KOPT-K1 (cell line): ENCODE data around the gene PCCA.

Source experiments
- H3K27ac ChIP-seq: fragments of 200-600 bp; sonication (generic); 2 replicates; pipeline ENCODE4 v1.5.1; 2016; ENCODE audit warnings: antibody characterized with exemption, mild to moderate bottlenecking, low read depth, low read length; ENCODE audit not compliant: poor library complexity, severe bottlenecking
- H3K36me3 ChIP-seq: fragments of 200-600 bp; sonication (generic); 2 replicates; pipeline ENCODE4 v1.5.1; 2017; ENCODE audit warnings: antibody characterized with exemption, mild to moderate bottlenecking, low read length, moderate library complexity; ENCODE audit not compliant: insufficient read depth
- H3K9me3 ChIP-seq: fragments of 200-600 bp; sonication (generic); 2 replicates; pipeline ENCODE4 v1.5.1; 2017; ENCODE audit warnings: antibody characterized with exemption, low read length, mild to moderate bottlenecking; ENCODE audit not compliant: insufficient read depth, poor library complexity, severe bottlenecking

The PCCA gene

DNA sequence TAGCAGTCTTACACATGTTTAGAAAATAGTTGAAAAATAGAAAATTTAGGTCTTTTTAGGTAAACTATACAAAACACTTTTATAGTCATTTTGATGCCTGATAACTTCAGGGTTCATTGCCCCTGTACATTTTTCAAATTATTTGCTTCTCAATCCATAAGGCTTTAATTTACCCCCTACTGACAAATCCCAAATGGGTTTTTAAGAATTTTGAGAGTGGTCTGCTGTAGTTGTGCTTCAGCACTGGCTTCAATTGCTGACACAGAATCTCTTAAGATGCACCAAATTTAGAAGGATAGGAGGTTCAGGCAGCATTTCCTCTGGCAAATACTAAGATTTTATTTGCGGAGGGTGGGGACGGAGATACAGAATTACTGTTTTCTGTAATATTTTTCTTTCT lies 89.4 kb downstream of the PCCA start:
- H3K36me3 ChIP-seq: no peaks in the 10 kb centered on the region
- H3K27ac ChIP-seq: no peak overlapping the region
- H3K9me3 ChIP-seq: peaks cover 3% of the 10 kb centered on the region

DNA sequence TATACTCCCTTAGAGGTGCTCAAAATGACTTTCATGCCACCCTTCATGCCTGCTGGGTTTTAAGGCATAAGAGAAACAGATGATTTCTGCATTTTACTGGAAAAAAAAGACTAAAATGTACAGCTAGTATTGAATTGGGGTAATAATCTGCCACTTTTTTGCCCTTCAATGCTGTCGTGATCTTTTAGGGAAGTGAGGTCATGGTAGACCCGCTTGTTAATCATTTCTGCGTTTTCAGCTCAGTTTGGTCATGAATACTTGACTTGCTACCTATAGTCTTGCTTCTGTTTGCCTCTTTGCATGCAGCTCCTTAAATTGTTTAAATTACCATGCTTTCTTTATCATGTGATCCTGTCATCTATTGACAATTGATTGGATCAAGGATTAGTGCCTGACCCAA lies 90.4 kb downstream of the PCCA start:
- Histone ChIP-seq H3K27ac (no peak overlapping the region), H3K9me3 (no peaks in the 10 kb centered on the region), H3K36me3 (no peaks in the 10 kb centered on the region)

DNA sequence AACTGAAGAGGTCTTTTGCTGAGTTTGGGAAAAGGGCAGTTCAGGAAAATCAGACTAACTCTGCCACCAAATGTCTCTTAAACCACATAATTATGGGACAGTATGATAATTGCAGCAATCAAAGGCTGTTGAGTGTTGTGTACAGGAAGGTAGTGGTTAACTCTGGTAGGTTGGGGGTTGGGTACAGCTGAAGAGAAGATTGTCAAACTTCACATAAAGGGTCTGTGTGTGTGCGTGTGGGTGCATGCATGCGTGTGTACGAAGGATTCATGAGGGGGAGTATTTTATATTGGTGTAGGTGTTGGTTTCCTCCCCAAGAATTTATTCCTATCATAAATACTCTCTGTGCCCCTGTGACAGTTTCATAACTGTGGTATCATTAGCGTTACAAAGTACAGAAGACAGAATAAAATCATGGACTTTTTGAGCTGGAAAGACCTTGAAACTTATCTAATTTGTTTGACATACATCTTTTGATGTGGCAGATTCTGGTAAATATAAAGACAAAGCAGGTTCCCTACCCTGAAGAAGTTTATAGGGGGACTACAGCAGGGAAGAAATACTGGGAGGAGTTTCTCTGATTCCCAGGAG lies 94.1 kb downstream of the PCCA start:
- Histone ChIP-seq H3K27ac (no peak overlapping the region), H3K9me3 (no peaks in the 10 kb centered on the region), H3K36me3 (no peaks in the 10 kb centered on the region)

DNA sequence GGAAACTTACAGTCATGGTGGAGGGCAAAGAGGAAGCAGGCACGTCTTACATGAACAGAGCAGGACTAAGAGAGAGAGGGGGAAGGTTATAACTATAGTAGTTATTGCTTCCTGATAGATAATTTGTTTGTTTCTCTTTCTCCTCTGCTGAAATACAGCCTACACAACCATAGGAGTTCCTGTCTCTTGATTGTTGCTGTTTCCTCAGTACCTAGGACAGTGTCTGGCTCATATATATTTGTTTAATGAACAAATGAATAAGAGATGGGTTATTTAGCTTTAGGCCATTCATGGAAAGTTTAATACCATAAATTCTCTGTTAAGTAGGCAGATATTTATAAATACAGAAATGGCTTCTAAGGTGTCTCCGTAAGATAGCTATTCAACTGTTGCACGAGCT lies 95.2 kb downstream of the PCCA start:
- H3K9me3 ChIP-seq: no peaks in the 10 kb centered on the region
- no peak overlapping the region for H3K27ac ChIP-seq
- no peaks in the 10 kb centered on the region for H3K36me3 ChIP-seq

DNA sequence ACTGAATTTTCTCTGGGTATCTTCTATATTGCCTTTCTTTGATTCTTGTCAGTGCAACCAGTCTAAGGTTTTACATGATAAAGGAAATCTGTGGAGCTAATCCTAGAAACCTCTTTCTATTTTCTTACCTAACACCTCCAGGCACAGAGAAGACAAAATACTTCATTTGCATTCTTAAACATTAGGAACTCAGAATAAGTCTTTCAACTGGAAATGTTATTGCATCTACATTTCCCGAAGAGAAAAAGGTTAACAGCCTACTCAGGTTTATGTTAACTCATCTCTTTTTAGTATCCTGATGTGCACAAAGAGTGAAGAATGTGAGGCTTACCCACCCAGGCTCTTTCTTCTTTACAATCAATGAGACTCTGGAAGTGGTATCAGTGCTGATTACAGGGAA lies 106.7 kb downstream of the PCCA start:
- no peak overlapping the region for H3K27ac ChIP-seq
- H3K9me3 ChIP-seq: no peaks in the 10 kb centered on the region
- H3K36me3 ChIP-seq: no peaks in the 10 kb centered on the region

DNA sequence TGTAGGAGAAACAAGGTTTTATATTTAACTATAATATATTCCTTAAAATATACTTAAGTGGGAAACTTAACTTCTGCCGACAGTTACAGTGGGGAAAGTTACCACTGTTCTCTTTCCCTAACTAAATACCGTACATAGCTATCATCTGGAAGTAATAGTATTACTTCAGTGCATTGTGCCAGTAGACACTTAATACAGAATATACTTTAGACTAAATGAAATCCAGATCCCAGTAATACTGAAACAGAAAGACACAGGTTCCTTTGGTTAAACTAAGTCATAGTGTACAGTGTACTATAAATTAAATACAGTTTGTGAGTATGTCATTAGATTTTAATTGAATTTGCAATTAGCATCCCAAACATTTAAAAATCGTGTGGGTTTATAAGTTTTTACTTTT lies 107.5 kb downstream of the PCCA start:
- no peaks in the 10 kb centered on the region for H3K36me3 ChIP-seq
- H3K27ac ChIP-seq: no peak overlapping the region
- H3K9me3 ChIP-seq: no peaks in the 10 kb centered on the region

DNA sequence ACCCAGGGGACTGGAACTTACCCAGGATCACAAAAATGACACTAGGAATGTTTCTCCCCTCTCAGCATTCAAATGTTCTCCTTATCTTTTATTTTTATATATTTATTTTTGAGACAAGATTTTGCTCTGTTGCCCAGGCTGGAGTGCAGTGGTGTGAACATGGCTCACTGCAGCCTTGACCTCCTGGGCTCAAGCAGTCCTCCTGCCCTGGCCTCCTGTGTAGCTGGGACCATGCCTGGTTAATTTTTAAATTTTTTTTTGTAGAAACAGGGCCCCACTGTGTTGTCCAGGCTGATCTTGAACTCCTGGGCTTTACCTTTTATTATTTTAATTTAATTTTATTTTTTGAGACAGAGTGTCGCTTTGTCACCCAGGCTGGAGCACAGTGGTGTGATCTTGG lies 108.2 kb downstream of the PCCA start:
- no peak overlapping the region for H3K27ac ChIP-seq
- no peaks in the 10 kb centered on the region for H3K36me3 ChIP-seq
- H3K9me3 ChIP-seq: no peaks in the 10 kb centered on the region

DNA sequence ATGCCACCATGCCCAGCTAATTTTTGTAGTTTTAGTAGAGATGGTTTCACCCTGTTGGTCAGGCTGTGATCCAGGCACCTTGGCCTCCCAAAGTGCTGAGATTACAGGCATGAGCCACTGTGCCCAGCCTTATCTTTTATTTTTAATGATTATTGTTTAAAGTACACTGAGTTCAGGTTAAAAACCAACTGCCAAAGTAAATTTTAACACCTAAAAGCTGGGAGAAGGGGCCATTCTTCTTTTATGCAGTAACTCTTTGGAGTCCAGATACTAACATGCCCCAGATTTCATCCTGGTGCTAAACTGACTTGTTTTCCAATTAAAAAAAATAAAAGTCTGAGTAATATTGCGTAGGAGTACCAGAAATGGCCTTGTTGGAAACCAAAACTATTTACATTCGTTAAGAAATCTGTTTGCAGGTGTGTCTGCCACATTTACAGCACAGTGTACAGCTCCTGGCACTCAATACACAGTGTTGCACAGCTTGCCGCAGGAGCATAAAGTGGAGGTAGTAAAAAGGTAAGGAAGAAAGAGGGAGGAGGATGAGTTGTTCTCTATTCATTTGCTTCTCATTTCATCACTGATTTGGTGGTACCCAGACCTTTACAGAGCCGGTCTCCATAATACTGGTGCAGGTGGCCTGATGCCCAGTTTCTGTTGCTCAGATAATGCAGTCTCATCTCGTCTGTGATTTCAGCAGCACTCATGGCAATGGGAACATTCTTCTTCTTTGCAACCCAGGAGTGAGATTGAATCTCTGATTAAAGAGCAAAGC lies 108.9 kb downstream of the PCCA start:
- H3K9me3 ChIP-seq: no peaks in the 10 kb centered on the region
- no peaks in the 10 kb centered on the region for H3K36me3 ChIP-seq
- no peak overlapping the region for H3K27ac ChIP-seq

DNA sequence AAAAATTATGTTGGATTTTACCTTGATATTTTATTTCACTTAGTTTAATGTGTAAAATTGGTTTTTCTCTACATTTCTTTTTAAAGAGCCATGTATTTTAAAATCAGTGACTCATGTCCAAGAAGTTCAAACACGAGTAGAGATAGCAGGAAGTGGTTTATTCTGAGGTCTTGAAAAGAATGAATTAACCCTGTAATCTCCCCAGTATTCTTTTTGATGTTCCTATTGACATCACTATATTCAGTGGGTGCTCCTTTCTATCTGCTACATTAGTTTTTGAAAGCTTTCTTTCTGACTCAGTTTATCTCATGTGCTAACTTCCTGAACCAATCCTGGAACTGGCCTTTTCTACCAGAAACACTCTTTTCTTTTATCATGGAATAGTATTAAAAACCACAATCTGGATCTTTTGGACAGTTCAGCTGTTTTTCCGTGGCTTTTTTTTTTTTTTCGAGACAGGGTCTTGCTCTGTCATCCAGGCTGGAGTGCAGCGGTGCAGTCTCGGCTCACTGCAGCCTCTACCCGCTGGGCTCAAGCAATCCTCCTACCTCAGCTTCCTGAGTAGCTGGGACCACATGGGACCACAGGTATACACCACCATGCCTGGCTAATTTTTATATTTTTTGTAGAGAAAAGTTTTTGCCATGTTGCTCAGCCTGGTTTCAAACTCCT lies 114.9 kb downstream of the PCCA start:
- Histone ChIP-seq H3K9me3 (no peaks in the 10 kb centered on the region), H3K27ac (no peak overlapping the region), H3K36me3 (no peaks in the 10 kb centered on the region)

DNA sequence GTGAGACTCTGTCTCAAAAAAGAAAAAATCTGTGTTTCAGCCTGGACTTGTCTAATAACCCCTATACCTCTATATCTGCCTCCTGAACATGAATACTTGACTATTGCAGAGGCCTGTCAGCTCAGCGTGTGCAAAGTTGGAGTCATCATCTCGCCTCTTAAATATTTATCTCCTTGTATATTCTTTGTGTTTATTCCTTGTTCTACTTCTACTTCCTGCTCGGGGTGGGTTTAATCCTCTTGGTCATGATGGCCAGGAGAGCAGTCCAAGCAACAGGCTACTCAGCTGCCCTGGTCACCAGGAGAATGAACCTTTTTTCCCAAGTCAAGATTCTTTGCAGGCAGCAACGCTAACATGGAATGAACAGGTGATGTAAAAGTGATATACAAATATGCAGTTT lies 119.1 kb downstream of the PCCA start:
- Histone ChIP-seq H3K36me3 (no peaks in the 10 kb centered on the region), H3K27ac (no peak overlapping the region), H3K9me3 (no peaks in the 10 kb centered on the region)

DNA sequence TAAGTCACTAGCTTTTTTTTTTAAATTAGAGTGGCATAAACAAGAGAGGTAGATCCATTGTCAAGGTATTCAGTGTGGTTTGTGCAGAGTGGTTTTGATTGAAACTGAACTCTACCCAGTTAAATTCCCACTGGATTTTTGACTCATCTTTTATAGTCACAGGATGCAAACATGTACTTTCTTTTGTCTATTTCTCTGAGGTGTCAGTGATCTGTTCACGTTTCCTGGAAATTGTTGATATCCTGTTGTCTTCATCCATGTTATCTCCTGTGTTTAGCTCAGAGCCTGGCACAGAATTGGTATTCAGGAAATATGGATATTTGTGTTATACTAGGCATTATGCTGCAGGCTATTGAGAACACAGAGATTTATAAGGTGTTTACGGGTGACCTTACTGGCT lies 119.7 kb downstream of the PCCA start:
- Histone ChIP-seq H3K36me3 (no peaks in the 10 kb centered on the region), H3K9me3 (no peaks in the 10 kb centered on the region), H3K27ac (no peak overlapping the region)

DNA sequence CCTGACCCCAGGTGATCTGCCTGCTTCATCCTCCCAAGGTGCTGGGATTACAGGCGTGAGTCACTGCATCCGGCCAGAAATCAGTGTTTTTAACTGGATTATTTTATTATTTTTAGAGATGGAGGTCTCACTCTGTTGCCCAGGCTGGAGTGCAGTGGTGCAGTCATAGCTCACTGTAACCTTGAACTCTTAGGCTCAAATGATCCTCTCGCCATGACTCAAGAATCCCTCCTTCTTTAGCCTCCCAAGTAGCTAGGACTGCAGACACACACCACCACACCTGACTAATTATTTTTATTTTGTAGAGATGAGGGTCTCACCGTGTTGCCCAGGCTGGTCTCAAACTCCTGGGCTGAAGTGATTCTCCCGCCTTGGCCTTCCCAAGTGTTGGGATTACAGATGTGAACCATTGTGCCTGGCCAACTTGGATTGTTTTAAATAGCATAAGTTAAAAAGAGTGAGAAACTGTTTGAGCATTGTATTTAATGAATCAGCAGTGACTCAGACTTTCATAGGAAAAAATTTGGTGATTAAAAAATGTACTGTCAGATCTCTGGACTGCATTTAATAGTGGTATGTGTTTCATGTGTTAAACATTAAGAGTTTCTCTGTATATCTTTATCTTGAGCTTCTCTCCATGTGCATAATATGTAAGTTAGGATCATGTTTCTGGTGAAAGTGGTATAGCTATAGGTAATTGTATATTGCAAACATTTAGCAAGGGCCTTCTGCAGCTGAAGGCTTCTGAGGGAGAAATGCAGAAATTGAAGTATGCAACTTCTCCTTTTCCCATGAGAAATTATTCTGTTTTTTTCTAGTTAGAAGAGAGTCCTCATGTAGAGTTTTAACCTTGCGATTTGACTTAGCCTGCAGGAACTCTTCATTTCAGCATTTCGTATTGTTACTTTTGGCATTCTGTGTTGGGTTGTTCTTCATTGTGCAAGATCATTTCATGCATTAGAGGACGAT lies 121.2 kb downstream of the PCCA start:
- Histone ChIP-seq H3K9me3 (no peaks in the 10 kb centered on the region), H3K27ac (no peak overlapping the region), H3K36me3 (no peaks in the 10 kb centered on the region)

DNA sequence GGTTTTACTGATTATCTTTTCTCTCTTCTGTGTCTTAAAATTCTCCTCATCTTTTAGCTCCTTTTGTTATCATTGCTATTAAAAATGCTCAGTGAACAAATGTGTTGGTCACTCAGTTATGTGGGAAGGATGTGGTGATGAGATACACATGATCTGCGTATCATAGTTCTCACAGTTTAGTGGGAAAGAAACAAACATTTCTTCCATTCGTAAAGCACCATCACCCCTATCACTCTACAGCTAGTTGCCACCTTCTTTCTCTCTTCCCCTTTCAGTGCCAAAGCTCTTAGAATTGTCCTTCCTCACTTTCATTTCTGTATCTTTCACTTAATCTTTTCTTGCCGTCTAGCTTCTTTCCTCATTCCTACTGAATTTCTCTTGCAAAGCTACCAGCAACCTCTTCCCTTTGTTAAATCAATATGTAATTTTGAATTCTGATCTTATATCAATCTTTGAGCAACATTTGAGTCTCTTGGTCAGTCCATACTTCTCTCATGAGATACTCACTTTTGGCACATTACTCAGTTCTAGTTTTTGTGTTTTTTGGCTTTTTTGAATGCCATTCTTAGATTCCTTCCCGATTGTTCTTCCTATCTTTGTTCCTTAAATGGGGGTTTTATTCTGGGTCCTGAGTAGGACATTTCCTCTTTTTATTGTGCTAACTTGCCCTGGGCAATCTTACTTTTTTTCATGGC lies 122.3 kb downstream of the PCCA start:
- Histone ChIP-seq H3K9me3 (no peaks in the 10 kb centered on the region), H3K36me3 (no peaks in the 10 kb centered on the region), H3K27ac (no peak overlapping the region)

DNA sequence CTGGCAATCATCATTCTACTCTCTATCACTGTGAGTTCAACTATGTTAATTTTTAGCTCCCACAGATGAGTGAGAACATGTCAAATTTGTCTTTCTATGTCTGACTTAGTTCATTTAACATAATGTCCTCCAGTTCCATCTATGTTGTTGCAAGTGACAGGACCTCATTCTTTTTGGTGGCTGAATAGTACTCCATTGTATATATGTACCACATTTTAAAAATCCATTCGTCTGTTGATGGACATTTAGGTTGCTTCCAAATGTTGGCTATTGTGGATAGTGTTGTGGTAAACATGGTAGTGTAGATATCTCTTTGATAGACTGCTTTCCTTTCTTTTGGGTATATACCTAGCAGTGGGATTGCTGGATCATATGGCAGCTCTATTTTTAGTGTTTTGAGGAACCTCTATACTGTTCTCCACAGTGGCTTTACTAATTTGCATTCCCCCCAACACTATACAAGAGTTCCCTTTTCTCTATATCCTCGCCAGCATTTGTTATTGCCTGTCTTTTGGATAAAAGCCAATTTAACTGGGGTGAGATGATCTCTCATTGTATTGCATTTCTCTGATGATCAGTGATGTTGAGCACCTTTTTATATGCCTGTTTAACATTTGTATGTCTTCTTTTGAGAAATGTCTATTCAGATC lies 124.1 kb downstream of the PCCA start:
- Histone ChIP-seq H3K27ac (no peak overlapping the region), H3K36me3 (no peaks in the 10 kb centered on the region), H3K9me3 (no peaks in the 10 kb centered on the region)
